WI38 (cell line): ENCODE measurements around the gene MUC4.

Source experiments
- H3K4me3 ChIP-seq: 2 replicates; pipeline ENCODE4 v1.5.1; 2011; ENCODE audit warnings: low read depth, mild to moderate bottlenecking, control low read depth, low read length
- CTCF ChIP-seq: IDR thresholded peaks from 2 replicates; pipeline ENCODE4 v1.5.1; 2012; ENCODE audit warnings: low read depth, mild to moderate bottlenecking, control low read depth, low read length

The MUC4 gene

DNA sequence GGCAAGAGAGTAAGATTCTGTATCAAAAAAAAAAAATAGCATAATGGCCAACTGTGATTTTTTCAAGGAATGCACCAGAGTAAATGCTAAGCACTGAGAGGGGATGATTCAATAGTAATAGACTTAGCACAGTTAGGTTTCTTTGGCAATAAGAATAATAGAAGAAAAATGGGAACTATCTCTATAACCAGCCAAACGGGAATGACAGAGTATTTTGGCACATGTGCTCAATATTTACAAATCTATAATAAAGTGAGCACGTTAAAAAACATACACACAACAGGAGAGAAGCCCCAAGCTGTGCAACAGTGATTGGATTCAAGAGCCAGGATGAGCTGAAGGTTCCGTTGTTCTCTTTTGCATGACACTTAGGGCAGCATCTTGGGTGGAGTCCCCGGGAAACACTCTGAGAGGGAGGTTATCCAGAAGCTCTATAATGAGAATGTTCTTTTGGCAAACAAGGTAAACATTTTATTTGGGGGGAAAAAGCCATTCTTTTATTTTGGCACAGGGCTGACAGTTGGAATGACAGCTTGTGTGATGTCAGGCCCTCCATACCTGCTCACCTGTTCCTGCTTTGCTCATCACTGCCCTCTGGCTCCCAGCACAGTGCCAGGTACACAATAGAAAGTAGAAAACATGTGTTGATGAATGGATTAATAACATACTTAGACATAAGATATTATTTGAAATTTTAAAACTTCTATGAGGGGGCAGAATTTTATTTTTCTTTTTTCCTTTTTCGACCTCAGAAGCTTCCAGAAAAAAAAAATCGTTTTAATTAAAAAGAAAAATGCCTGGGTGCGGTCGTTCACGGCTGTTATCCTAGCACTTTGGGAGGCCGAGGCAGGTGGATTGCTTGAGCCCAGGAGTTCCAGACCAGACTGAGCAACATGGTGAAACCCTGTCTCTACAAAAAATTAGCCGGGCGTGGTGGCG is 44.0 kb upstream of the MUC4 start:
- H3K4me3 ChIP-seq = no peak overlapping the region
- TF ChIP-seq CTCF = no peak

DNA sequence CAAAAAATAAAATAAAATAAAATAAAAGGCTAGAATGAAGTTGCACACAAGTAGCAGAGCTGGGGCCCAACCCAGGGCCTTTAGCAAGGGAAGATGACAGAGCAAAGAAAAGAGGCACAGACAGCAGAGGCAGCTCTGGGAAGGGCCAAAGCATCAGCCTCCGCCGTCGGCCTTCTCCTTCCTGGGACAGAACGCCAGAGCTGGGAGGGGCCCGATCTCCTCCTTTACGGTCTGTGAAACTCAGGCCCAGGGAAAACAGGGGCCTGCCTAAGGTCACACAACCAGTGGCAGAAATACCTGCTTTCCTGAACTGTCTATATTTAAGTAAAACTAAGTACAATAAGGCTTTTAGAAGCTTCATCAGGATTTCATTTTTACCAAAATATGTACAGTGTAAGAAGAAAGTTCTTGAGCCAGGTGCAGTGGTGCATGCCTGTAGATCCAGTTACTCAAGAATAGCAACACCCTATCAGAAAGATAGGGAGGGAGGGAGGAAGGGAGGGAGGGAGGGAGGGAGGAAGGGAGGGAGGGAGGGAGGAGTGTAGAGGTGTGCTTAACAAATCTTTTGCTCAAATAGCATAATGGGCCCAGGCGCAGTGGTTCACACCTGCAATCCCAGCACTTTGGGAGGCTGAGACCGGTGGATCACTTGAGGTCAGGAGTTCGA is 43.0 kb upstream of the MUC4 start:
- TF ChIP-seq CTCF = no peak
- H3K4me3 ChIP-seq = no peak overlapping the region

DNA sequence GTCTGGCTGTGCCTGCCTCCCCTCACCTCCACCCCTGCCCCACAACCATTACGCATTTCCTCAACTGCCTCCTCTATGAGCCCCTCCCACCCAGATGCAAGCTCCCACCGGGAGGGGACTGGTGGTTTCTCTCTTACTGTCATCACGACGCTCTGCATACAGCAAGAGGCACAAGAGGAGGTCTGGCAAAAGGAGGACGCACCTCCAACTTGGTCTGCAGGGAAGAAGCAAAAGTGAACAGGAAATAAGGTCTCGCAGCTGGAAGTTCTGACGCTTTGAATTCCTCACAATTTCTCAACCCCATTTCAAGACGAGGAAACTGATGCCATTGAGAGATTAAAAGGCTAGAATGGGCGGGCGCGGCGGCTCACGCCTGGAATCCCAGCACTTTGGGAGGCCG is 42.3 kb upstream of the MUC4 start:
- no peak for TF ChIP-seq CTCF
- H3K4me3 ChIP-seq = no peak overlapping the region

- TF ChIP-seq CTCF = no peak
- no peak overlapping the region for H3K4me3 ChIP-seq
Measured at GRCh38 chr3:195853036-195853435, 41.3 kb upstream of the MUC4 start.

GRCh38 chr3:195850857-195851543 is 39.3 kb upstream of the MUC4 start:
- no peak overlapping the region for H3K4me3 ChIP-seq
- peak; percentile 100 for TF ChIP-seq CTCF

- H3K4me3 ChIP-seq = no peak overlapping the region
- TF ChIP-seq CTCF = no peak
Measured at GRCh38 chr3:195849322-195850074, 37.8 kb upstream of the MUC4 start.
